Lung microvascular endothelial cell (primary cell): ENCODE results near the gene ZIC3. TPM values are rescaled to one million over a fixed set of nuclear protein-coding genes. Genes with fewer than 3 reads are reported as not detected.
"Not testable (repeated sequence)": the region's sequence is repeated elsewhere in the genome, so short reads cannot be mapped to it uniquely, and the experiment has no call there.

Source experiments
- DNase-seq, 2 donors: peaks; one replicate each; pipeline versions ENCODE4 v3.0.0 to v3.0.0-alpha.2; 2010; ENCODE audit warnings: low read depth in 2 of 2
- total RNA-seq: library from RNA; depleted of rRNA; stranded (reverse); fragments of >200 nt; gene quantifications from 2 replicates; pipeline ENCODE4 v1.2.1, GENCODE V29; 2014

ZIC3 gene
- total RNA-seq = not detected in 2 replicates

DNA sequence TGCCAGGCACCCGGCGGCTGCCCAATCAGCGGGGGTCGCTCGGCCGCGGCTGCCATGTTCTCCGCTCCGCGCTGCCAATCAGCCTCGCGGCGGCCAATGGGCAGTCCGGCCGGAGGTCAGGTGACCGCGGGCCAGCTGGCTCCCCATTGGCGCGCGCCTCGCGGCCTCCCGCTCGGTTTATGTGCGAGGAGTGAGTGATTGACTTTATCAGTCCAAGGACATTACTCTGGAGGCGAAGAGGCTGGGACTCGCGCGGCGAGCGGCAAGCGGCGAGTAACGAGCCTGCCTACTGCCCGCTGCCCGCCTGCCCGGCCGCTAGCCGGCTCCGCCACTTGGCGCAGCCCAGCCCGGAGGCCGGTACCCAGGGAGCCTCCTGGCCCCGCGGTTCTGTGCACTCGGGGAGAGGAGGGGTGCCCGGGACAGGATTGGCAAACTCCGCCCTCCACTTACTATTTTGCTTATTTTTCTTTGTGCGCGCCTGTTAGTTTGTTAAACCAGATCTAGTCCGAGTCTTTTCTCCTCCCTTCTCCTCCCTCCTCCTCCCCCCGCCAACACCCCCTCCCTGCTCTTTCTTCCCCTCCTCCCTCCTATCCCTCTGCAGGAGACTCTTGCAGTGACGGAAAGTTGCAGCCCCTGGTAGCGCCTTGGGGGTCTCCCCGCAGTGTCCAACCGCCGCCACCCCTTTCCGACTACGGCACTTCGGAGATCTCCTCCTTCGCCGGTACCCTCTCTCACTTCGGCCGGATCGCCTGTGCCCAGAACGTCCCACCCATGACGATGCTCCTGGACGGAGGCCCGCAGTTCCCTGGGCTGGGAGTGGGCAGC lies at the start of gene ZIC3:
ZIC3 (plus strand) TSS at position 207 of the 825 bp plus-strand sequence; CDS start at position 772, 565 bp downstream.
- peak; percentile 14 to 61 for DNase-seq

DNA sequence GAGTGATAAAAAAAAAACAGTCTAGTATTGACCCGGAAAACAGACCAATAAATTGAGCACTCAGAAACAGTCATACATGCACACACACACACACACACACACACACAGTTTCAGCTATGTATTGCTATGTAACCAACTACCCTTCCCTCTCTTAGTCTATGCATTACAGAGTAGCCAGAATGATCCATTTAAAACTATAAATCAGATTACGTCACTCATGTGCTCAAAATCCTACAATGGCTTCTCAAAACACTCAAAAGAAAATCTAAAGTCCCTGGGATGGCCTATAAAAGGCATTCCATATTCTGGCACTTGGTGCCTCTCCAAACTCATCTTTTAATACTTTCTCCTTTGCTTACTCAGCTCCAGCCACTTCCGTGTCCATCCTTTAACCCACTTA lies 46.5 kb upstream of the ZIC3 start:
- no peak for DNase-seq

DNA sequence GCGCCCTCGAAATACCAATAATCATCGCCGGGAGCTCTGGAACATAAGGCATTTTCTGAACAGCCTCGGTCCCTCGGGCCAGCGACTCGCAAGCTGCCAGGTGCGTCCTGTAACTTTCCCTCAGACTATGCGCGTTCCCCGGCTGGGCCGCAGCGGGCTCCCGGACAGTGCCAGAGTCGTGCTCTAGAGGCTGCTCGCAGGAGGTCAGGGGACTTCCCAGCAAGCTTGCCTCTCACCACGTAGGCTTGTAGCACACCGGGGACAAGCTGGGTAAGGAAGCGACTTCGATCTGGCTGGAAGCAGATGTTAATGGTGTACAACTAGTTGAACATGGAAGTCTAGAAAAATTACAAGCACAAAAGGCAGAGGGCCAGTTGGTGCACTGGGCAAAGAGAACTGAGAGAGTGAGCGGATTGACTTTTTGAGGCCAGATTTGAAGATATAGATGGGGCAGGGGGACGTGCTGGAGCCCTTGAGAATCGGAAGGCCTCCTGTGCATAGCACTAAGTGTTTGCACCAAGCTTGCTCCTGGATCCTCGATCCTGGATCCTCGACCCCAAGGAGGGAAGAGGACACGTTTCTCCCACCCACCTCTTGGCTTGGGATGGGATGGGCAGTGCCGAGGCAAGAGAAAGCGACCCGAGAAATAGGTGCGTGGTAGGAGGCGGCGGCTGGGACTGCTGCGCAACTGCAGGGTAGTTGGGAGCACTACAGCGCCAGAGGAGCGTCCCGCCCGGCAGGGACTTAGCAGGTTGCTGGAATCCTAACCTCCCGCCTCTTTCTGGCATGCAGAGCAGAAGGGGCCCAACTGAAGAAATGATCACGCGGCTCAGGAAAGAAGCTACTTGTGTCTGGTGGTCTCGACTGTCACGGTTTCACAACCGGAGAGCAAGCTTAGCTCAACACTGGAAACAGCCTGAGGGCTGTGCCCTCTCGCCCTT lies 19.9 kb upstream of the ZIC3 start:
- DNase-seq = no peak

DNA sequence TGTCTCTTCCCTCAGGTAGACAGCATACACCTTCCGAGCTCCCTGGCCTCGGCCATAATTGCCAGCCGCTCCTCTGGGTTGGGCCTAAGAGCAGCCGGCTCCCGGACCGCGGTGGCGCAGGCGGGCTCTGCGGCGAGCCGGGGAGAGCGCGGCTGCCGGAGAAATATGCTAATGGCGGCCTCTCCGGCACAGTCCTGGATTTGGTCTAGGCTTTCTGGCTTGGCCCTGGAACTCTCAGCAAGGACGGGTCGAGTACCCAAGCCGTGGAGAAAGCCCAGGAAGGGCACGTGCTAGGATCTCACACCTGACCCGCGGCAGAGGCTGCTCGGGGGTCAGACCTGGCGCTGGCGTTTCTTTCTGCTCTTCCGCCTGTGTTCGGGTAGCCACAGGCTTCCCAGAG lies 18.6 kb upstream of the ZIC3 start:
- DNase-seq = no peak

DNA sequence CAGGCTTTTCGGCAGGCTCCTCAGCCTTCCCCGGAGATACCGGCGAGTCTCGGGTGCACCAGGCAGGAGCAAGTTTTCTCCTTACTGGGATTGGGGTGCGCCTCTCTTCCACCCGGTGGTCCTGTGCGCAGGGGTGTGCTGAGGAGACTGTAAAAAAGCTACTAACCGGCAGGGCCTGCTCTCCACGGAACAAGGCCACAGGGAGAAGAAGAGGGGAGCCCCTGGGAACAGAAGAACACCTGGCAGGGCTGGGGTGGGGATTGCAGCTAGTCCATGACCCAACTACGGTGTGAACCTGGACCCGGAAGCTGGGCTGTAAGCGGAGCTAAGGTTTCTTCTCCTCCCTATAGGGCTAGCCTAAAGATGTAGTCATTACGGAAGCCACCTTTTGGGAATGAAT lies 17.7 kb upstream of the ZIC3 start:
- no peak for DNase-seq

DNA sequence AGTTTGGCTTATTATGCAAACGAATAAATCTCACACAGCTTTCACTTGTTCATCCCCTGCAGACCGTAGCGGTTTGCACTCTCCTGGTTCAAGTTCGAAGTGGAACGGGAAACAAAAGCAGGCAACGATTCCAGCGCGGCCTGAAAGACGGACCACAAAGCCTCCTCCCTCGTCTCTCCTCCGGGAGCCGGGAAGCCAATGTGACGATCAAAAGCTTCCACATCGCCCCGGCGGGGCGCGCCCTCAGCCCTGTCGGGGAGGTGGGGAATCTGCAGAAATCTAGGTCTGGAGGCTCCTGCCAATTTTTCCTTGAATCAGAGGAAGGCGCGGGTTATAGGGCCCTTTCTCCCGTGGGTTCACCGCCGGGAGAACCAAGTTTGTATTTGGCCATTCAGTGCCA lies 16.9 kb upstream of the ZIC3 start:
- no peak for DNase-seq

DNA sequence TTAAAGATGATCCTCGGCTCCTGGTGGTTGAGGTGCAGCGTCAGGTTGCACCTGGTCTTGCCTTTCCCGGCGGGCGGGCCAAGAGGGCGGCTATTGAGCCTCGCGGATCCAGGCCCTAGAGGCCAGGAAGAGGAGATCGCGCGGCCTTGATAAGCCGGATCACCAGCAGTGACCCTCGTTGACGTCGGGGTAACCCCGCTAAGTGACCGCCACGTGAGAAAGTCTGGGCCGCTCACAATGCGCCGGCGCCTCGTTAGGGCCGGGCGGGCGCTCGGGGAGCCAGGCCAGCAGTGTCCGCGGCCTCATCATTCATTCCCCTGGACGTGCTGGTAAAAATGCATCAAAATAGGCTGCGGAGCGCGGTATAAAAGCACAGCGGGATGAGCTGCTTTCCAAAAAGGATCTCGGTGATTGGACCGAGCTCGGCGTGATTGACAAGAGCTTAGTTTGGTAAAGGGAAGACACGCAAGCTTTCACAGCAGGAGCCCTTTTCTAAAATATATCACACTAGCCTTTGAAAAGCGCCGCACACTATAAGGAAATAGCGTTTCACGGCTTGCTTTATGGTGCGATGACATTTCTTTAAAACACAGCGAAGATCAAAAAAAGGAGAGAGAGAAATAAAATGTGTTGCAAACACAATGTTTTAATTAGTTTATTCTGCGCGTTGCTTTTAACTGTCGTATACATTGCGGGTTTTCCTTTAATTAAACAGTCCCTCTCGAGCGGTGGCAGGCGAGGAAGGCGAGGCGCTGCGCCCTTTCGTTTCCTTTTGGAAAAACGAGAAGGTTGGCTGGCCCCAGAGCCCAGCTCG lies 15.9 kb upstream of the ZIC3 start:
- DNase-seq = no peak

DNA sequence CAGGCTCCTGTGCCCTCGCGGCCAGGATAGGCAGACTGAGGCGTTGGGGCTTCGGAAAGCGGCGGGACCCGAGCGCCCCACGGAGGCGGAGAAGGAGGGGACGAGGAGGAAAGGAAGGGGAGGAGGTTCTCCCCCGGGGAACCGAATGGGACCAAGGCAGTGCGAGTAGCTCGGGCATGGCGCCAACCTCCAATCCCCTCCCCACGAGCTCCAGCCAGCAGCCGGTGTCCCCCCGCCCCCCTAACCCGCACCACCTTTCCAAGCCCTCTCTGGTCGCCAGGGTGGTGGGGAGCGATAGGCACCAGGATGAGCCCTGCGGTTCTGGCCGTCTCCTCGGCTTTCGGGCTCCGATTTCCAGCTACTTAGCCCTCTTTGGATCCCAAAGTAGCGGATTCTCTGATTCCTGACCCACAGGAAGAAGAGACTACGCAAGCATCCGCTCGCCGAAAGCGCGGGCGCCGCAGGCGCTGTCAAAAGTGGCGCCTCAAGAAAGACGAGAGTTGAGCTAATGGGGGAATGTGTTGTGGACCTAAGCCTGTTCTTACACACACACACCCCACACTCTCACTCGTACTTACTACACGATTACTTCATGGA lies 15.2 kb upstream of the ZIC3 start:
- DNase-seq = no peak

DNA sequence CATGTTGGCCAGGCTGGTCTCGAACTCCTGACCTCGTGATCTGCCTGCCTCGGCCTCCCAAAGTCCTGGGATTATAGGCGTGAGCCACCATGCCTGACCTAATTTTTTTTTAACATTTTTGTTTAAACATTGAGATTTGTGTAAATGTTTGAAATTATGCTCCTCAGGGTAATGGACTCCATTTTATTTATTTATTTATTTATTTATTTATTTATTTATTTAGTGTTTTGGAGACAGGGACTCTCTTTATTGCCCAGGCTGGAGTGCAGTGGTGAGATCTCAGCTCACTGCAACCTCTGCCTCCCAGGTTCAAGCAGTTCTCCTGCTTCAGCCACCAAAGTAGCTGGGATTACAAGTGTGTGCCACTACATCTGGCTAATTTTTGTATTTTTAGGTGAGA lies 13.8 kb upstream of the ZIC3 start:
- not testable (repeated sequence) for DNase-seq

DNA sequence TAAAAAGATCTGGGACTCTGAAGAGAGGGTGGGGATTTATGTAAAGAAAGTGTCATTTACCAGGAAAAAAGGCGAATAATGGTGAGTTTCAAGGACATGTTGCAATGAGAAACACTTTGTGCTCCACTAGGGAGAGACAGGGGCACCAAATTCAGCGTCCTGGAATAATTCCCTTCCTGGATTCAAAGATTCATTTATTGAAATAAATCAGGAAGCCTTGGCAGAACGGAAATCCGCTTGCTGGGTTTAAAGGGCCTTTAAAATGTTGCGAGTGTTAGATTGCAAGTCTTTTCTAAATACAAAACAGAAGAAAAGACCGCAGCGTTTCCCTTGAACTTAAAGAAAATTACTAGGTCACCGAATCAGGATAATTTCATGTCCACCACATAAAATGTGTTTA lies 3.8 kb upstream of the ZIC3 start:
- no peak for DNase-seq

DNA sequence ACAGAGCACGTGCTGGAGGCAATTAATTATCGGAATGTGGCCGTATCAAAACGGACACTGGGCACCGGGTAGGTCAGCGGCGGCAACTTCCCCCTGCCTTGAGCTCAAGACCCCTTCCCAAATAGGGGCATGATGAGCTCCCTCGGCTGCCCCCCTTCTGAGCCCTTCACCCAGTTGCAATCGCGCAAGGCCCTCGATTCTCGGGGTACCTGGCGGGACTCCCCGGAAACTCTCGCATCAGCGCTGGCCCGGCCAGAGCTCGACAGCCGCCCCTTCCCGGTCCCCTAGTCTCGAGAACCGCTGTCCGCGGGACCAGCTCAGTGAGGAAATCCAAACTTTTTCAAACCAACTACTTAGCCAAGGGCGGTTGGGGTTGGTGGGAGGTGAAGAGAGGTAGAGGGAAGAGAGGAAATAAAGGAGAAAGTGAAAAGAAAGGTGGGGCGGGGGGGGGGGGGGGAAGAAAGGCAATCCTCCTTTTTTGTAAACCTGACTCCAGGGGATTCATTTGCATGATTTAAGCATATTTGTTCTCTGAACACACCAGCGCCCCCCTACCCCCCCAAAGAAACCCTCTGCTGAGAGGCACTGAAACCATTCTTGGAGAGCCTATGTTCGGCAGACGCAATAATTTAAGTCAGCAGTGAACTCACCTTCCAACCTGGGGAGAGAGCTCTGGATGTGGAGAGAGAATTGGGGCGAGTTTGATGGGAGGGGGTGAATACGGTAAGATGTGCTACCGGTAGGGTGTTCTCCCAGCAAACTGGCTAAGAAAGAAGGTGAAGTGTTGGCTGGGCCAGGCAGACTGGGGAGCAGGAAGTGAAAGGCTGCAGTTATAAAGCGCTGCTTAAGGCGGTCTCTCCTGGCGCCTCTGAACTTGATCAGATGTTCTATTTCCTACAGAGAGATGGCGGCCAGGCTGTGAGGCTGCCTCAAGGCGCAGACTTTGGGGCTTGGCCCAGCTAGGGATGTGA lies 2.0 kb upstream of the ZIC3 start:
- DNase-seq = no peak

DNA sequence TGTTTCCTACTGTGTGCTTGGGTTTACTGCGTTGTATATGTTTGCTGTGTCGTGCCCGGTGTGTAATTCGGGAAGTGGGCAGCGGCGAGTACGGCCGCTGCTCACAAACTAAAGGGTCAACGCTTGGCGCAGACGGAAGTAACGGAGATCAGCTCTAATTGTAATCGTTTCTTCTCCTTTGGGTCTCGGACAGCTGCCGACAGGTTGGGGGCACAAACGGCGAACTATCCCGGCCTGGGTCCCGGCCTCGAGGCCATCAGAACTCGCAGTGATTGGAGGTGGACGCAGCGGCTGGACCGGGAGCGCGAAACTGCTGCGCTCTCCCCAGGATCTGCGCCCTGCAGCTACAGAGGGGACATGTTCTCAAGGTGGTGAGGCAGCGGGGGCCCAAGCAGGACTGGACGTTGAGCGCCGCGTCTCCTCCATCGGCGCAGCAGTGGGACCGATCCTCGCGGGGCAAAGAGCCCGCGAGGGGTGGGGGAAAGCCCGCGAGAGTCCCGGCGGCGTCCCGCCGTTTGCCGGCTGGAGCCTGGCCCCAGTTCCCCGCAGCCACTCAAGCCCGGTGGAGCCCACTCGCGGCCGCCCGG lies 516 bp upstream of the ZIC3 start:
- no peak for DNase-seq

DNA sequence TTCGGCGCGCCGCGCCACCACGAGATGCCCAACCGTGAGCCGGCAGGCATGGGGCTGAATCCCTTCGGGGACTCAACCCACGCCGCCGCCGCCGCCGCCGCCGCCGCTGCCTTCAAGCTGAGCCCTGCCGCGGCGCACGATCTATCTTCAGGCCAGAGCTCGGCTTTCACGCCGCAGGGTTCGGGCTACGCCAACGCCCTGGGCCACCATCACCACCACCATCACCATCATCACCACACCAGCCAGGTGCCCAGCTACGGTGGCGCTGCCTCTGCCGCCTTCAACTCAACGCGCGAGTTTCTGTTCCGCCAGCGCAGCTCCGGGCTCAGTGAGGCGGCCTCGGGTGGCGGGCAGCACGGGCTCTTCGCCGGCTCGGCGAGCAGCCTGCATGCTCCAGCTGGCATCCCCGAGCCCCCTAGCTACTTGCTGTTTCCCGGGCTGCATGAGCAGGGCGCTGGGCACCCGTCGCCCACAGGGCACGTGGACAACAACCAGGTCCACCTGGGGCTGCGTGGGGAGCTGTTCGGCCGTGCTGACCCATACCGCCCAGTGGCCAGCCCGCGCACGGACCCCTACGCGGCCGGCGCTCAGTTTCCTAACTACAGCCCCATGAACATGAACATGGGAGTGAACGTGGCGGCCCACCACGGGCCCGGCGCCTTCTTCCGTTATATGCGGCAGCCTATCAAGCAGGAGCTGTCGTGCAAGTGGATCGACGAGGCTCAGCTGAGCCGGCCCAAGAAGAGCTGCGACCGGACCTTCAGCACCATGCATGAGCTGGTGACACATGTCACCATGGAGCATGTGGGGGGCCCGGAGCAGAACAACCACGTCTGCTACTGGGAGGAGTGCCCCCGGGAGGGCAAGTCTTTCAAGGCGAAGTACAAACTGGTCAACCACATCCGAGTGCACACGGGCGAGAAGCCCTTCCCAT lies 1.1 kb downstream of the ZIC3 start:
- DNase-seq = no peak

DNA sequence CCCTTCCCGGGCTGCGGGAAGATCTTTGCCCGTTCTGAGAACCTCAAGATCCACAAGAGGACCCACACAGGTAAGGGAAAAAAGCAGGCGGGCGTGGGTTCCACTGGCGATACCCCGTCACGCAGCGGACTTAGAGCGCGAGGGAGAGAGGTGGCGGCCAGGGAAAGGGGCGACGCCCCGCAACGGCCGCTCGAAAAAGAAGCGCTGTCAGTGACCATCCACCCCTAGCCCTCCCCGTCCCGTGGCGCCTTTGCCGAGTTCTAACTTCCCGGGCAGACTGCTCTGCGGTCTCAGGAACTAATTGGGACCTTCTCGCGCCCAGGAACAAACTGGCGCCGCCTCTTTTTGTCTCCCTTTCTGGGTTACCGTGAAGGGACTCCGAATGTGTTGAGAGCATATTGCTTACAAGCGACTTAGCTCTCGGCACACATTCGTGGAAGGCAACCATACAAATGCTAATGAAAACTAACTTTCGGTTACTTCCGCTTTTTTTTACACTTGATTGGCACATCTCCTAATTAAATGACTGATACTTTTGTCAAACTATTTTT lies 1.8 kb downstream of the ZIC3 start:
- no peak for DNase-seq

DNA sequence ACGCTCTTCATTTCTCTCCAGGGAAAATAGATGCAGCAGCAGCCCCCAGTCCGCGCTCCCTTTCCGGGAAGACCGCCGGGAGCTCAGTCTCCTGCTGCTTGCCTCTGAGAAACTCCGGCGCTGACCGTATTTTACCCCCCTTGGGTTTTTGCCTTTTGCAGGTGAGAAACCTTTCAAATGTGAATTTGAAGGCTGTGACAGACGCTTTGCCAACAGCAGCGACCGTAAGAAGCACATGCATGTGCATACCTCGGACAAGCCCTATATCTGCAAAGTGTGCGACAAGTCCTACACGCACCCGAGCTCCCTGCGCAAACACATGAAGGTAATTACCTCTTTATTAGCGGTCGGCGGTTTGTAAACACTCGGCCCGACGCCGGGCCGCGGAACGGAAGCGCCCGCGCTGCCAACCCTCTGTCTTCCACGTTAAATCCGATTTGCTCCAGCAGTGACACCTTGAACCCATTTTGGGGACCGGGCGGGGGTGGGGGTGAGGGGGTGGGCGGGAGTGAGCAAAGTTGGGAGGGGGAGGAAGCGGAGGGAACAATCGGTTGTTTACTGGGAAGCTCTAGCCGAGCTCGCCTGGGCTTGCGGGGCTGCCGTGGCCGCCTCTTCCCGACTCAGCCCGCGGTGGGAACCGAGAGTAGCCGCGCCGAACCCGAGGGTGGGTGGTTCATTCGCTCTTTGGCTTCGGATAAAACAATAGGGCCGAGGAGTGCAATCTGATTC lies 3.0 kb downstream of the ZIC3 start:
- no peak for DNase-seq

DNA sequence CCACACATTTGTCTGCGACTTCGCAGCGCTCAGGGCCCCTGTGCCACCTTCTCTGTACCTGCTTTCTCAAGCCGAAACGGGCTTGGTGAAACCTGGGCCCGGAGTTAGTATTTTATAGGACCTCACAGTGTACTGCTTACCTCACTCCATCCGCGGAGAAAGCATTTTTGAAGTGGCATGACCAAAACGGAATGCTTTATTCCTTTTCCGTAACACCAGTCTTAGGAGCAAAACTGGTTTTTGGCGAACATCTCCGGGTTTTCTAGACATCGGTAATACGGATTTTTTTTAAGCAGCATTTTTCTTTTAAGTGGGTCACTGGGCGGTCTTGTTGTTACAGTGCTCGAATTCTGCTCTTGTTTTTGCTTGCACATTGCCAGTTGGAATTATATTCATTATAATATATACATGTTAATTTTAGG lies 3.6 kb downstream of the ZIC3 start:
- no peak for DNase-seq

DNA sequence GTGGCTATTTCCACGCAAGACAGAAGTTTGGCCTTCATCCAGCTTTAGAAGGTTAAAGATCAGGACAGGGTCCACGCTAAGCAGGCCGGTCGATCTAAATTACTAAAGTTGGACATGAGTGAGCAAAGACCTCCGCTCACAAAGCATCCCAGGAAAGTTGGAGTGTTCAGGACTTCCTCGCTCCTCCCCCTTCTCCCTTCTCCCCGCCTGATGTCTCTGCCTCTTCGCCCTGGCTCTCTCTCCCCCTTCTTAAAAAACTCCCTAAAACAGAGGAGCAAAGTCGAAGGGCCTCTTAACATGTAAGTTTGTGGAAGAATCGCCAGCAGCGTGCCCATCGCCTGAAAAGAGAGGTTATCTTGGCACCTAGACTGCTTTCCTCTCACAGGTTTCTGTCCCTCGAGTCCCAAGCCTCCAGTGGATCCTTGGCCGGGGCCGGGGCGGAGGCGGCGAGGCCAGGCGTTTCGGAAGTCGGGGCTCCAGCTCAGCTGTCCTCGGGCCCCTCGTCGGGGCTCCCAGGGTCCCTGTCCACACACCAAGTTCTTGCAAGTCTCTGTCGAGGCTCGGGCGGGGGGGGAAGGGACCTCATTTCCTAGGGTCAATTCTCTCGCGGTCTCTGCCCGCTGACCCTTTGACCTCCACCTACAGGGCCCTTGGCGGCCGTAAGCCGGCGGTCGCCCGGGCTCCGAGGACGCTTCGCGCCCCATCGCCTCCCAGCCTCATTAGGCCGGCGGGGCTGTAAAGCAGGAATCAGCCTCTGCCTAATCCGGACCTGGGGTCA lies 7.6 kb downstream of the ZIC3 start:
- DNase-seq = no peak
